ENCODE measurements around the gene TEX22.

TEX22 gene

DNA sequence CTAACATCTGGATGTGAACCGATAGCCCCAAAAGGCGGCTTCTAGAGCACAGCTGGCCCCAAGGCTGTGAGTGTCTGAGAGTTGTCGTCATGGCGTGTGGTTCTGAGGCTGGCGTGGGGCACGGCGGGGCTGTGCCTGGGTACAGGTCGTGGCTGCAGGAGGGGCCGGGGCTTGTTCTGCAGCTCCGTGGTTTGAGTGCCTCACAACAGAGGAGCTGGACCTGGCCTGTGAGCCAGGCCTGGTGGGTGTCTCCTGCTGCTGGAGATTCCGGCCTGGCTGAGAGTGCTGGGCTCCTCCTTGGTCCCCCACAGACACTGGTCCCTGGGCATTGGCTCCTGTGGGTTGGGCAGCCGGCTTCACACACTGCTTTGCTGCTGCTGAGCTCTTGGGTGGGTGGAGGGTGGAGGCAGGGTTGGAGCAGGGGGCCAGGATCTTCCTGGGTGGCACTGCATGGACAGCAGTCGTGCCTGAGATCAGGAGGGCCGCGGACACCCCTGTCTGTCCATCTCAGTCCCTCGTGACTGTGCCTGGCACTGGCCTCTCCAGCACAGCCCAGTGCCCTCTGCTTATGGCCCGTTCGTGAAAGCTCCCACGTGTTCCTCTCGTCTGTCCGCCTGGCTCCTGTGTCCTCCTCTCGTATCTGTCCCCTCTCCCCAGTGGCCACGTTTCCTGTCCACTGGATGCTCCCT lies 31.8 kb upstream of the TEX22 start:
- no peak for DNase-seq (ENCODE audit: low spot score)

- DNase-seq (ENCODE audit: low spot score): no peak
Measured at GRCh38 chr14:105367116-105368031, 31.0 kb upstream of the TEX22 start.

- DNase-seq (ENCODE audit: low spot score): no peak
Measured at GRCh38 chr14:105368032-105368417, 30.3 kb upstream of the TEX22 start.

- no peak for DNase-seq (ENCODE audit: low spot score)
Measured at GRCh38 chr14:105368426-105368825, 29.9 kb upstream of the TEX22 start.

DNA sequence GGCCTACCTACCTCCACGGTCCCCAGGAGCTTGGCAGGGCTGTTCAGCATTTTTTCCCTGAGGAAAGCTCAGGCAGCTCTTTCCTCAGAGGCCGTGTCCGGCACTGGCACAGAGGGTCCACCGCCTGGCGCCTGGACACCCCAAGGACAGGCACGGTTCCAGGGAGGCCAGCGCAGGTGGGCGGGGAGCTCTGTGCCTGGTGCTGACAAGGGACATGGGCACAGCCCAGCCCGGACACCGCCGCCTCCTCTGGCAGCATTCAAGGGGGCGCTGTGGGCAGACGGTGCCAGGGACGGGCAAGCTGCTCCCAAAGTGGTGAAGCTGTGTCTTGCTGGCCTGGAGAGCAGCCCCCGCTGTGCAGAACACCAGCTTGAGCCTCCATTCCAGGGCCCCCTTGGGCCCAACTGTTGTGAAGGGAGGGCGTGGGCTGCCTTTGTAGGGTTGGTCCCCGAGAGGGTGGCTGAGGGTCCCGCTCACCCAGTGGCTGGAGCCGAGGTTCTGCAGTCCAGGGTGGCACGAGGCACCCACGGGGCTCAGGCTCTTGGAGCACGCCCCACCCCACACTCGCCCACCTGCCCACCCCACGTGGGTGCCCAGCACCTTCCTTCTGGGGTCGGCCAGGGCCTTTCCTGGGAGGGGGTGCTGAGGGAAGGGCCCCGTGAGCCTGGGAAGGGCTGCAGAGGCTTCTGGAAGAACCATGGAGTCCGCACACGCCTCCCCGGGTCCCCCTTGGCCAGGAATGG lies 29.3 kb upstream of the TEX22 start:
- DNase-seq (ENCODE audit: low spot score): no peak

- no peak for DNase-seq (ENCODE audit: low spot score)
Measured at GRCh38 chr14:105369653-105370040, 28.7 kb upstream of the TEX22 start.

- DNase-seq (ENCODE audit: low spot score): no peak
Measured at GRCh38 chr14:105374389-105374788, 23.9 kb upstream of the TEX22 start.

DNA sequence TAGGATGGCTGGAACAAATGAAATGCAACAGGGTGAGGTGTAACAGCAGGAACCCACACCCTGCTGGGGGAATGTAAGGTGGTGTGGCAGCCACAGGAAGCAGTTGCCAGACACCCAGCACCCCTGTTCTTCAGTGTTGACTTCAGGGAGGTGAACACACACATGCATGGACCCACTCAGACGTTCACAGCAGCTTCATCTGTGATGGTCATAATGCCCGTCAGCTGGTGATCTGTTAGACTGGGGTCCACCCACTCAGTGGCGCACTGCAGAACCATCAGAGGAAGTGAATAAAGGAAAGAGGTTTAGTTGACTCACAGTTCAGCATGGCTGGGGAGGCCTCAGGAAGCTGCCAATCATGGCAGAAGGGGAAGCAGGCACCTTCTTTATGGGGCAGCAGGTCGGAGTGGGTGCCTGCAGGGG lies 22.7 kb upstream of the TEX22 start:
- DNase-seq (ENCODE audit: low spot score): no peak

- DNase-seq (ENCODE audit: low spot score): no peak
Measured at GRCh38 chr14:105376521-105377440, 21.6 kb upstream of the TEX22 start.

GRCh38 chr14:105377555-105378182 lies 20.7 kb upstream of the TEX22 start:
- no peak for DNase-seq (ENCODE audit: low spot score)

DNA sequence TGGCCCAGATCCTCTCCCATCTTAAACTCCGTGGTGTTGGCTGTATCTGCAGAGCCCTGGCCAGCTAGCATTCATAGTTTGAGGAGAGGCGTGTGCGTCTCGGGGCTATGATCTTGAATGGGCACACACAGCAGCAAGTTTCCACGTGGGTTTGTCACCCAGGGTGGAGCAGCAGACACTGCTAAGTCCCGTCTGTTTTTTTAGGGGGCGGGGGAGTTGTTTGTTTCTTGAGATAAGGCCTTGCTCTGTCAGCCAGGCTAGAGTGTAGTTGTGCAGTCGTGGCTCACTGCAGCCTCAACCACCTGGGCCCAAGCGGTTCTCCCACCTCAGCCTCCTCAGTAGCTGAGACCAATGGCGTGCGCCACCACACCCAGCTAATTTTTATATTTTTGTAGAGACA lies 20.1 kb upstream of the TEX22 start:
- no peak for DNase-seq (ENCODE audit: low spot score)

DNA sequence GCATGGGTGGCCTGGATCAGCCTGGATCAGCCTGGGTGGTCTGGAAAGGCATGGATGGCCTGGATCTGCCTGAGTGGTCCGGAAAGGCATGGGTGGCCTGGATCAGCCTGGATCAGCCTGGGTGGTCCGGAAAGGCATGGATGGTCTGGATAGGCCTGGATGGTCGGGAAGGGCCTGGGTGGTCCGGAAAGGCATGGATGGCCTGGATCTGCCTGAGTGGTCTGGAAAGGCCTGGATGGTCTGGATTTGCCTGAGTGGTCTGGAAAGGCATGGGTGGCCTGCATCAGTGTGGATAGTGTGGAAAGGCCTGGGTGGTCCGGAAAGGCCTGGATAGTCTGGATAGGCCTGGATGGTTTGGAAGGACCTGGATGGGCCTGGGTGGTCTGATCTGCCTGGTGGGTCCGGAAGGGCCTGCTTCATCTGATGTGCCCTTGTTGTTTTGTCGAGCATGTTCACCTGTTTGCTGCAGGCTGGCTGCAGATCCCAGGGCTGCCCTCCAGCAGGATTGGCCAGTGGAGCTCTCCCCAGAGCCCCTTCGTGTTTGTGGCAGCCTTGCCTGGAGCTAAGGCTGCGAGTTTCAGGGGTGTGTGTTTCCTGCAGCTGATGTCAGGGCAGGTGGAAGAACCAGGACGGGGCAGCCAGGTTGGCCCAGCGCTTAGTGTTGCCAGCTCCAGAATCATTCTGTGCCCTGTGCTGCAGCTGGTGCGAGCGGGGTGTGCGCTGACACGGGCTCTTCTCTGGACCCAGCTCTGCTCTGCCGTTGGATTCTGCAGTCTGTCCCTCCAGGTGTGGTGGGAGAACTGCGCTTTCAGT lies 19.3 kb upstream of the TEX22 start:
- no peak for DNase-seq (ENCODE audit: low spot score)

GRCh38 chr14:105379946-105380345 lies 18.4 kb upstream of the TEX22 start:
- no peak for DNase-seq (ENCODE audit: low spot score)

GRCh38 chr14:105380756-105381155 lies 17.6 kb upstream of the TEX22 start:
- no peak for DNase-seq (ENCODE audit: low spot score)

DNA sequence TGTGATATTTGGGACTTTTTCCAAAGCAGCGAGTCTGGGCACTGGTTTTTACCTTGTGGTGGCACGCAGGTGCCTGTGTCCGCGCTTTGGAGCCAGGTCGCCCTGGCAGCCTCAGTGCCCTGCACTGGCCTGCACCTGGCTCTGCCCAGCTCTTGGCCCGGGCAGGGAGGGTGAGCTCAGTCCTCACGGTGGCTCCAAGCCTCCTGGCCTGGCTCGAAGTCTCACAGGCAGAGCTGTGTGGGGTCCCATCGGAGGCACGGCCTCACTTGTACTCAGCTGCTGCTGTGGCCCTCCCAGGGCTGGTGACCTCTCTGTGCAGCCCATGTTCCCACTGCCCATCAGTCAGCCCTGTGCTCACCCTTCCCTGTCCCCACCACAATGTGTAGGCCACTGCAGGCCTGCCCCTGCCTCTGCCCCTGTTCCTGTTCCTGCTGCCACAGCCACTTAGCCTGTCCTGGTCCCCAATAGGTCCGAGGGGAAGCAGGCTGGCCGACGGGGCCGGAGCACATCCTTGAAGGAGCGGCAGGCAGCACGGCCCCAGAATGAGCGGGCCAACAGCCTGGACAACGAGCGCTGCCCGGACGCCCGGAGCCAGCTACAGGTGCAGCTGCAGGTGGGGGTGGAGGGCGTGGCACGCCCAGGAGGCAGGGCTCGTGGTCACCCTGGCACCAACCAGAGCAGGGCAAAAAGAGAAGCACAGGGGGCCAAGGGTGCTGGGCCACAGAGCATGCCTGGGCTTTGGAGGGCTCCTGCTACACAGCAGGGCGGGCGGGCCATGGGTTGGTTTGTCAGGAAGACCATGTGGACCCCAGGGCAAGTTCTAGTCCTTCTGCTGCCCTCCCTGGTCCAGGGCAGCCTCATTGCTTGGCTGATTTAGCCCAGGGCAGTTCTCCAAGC lies 16.6 kb upstream of the TEX22 start:
- no peak for DNase-seq (ENCODE audit: low spot score)

DNA sequence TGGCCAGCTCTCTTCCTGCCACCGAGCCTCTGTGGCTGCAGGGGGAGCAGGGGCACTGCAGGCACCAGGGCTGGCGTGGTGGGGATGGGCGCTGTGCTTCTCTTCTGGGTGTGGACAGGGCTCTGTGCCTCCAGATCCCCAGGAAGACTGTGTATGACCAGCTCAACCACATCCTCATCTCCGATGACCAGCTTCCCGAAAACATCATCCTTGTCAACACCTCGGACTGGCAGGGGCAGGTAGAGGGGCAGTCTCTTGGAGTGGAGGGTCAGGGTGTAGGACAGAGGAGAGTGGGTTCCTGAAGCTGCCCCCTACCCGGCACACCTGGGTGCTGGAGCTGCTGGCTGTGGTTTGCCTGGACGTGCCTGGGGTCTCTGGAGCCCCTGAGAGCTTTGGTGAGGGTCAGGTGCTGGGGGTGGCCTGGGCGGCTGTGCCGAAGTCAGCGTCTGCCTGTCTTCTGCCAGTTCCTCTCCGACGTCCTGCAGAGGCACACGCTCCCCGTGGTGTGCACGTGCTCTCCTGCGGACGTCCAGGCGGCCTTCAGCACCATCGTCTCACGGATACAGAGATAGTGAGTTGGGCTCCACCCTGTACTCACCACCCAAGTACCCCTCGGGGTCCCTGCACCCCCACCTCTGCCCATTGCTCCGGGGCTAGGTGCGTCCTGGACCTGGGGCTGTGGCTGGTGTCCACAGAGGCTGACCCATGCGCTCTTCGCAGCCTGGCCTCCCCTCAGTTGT lies 15.8 kb upstream of the TEX22 start:
- no peak for DNase-seq (ENCODE audit: low spot score)

GRCh38 chr14:105383083-105383730 lies 15.1 kb upstream of the TEX22 start:
- DNase-seq (ENCODE audit: low spot score): no peak

DNA sequence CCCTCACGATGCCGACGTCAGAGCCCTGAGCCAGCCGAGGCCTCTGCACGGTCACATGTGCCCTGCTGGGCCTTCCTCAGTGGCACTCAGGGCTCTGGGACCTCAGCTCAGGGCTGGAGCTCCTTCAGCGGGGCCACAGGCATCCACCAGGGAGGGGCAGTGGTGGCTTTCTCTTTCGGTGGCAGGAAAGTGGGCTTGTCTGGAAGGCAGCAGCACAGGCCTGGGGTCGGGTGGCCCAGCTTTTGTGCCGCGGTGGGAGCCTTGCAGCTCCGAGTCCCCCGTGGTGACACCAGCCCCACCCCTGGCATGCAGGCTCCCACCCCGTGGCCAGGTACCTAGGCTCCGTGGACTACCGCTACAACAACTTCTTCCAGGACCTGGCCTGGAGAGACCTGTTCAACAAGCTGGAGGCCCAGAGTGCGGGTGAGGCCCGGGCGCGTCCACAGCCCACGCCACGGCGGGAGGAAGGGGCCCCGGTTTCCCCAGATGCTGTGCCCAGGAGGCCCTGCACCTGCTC lies 14.2 kb upstream of the TEX22 start:
- DNase-seq (ENCODE audit: low spot score): no peak
